Breast epithelium (tissue), 4 donors: Measurements from ENCODE around the gene OR5T3. TPM values are rescaled to one million over a fixed set of nuclear protein-coding genes. Genes with fewer than 3 reads are reported as not detected.
"Not testable (repeated sequence)": the region's sequence is repeated elsewhere in the genome, so short reads cannot be mapped to it uniquely, and the experiment has no call there.

Experiments used
- DNase-seq, 2 donors: peaks; one replicate each; pipeline ENCODE4 v3.0.0-alpha.2; 2019; ENCODE audit warnings: low spot score in 2 of 2
- H3K27ac ChIP-seq, 2 donors: fragments of 200-600 bp; sonication (generic) in 1 of 2; one replicate each; pipeline ENCODE4 v1.5.1; 2016 to 2019; ENCODE audit warnings: mild to moderate bottlenecking in 1 of 2
- H3K27me3 ChIP-seq, 2 donors: fragments of 200-600 bp; sonication (generic) in 1 of 2; one replicate each; pipeline versions ENCODE4 v1.5.1 to v1.6.0; 2017 to 2019; ENCODE audit warnings: control low read depth in 1 of 2, mild to moderate bottlenecking in 1 of 2
- H3K36me3 ChIP-seq: fragments of 200-600 bp; one replicate; pipeline ENCODE4 v1.5.1; 2019
- H3K4me1 ChIP-seq, 2 donors: fragments of 200-600 bp; sonication (generic); one replicate each; pipeline ENCODE4 v1.5.1; 2016 to 2019; ENCODE audit warnings: control low read depth in 1 of 2
- H3K4me3 ChIP-seq, 3 donors: fragments of 200-600 bp; sonication (generic); 1 replicate in 2 of 3; 2 replicates in 1 of 3; pipeline ENCODE4 v1.5.1; 2016 to 2019; ENCODE audit warnings: mild to moderate bottlenecking in 3 of 3, moderate library complexity in 2 of 3
- H3K9me3 ChIP-seq, 2 donors: fragments of 200-600 bp; sonication (generic) in 1 of 2; one replicate each; pipeline ENCODE4 v1.5.1; 2016 to 2019; ENCODE audit warnings: control low read depth in 1 of 2
- POLR2A ChIP-seq: fragments of 450-650 bp; IDR thresholded peaks from one replicate; pipeline ENCODE4 v1.6.1; 2016; ENCODE audit warnings: antibody characterized with exemption, mild to moderate bottlenecking, moderate library complexity
- POLR2AphosphoS5 ChIP-seq, 3 donors: sonication (generic); formaldehyde crosslinking; IDR thresholded peaks; one replicate each; pipeline ENCODE4 v1.6.1; 2017; ENCODE audit warnings: antibody characterized with exemption in 3 of 3
- intact Hi-C: fragments of 100-400 bp; cut with DNase I; formaldehyde crosslinking; loops from one replicate; pipeline ENCODE4 v1.15.1; 2023; ENCODE audit warnings: low total_unique reads
- total RNA-seq, 3 donors: library from RNA; depleted of rRNA; stranded (reverse); fragments of >200 nt; gene quantifications; one replicate each; pipeline ENCODE4 v1.1.0, GENCODE V29; 2016
- TF ChIP-seq, protein P1 (sequence below), 3 donors: fragments of 450-650 bp; IDR thresholded peaks; one replicate each; pipeline ENCODE4 v1.5.1; 2016 to 2017; ENCODE audit warnings: antibody characterized with exemption in 3 of 3, mild to moderate bottlenecking in 3 of 3, moderate library complexity in 3 of 3

OR5T3 gene
- not detected for total RNA-seq

DNA sequence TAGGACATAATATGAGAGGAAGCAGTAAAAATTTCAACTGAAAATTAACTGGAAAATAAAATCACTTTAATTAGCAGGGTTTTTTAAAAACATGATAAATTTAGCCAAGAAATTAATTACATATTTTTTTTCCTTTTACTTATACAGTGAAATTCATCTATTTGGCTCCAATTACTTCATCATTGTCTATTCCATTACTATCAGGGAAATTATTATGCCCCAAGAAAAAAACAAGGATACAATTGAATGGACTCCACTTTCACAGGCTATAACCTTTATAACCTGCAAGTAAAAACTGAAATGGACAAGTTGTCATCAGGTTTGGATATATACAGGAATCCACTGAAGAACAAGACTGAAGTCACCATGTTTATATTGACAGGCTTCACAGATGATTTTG, at the start of gene OR5T3:
Gene OR5T3 (plus strand): TSS at position 301 of the 400 bp plus-strand sequence. CDS start 0 bp downstream, at position 301.
- Histone ChIP-seq H3K9me3 (peaks cover 0 to under 1% of the 10 kb centered on the region in 2 donors), H3K4me1 (no peaks in the 10 kb centered on the region), H3K27ac (no peak within 1 kb of the TSS), H3K4me3 (no peak within 1 kb of the TSS), H3K27me3 (no peaks in the 10 kb centered on the region), H3K36me3 (no peaks in the 10 kb centered on the region)
- DNase-seq, result no peak
- intact Hi-C loops, result no loop called here
- TF ChIP-seq, protein P1, sequence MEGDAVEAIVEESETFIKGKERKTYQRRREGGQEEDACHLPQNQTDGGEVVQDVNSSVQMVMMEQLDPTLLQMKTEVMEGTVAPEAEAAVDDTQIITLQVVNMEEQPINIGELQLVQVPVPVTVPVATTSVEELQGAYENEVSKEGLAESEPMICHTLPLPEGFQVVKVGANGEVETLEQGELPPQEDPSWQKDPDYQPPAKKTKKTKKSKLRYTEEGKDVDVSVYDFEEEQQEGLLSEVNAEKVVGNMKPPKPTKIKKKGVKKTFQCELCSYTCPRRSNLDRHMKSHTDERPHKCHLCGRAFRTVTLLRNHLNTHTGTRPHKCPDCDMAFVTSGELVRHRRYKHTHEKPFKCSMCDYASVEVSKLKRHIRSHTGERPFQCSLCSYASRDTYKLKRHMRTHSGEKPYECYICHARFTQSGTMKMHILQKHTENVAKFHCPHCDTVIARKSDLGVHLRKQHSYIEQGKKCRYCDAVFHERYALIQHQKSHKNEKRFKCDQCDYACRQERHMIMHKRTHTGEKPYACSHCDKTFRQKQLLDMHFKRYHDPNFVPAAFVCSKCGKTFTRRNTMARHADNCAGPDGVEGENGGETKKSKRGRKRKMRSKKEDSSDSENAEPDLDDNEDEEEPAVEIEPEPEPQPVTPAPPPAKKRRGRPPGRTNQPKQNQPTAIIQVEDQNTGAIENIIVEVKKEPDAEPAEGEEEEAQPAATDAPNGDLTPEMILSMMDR (IDR thresholded peaks at IDR 0.05), result no peak
- TF ChIP-seq POLR2AphosphoS5 (IDR thresholded peaks at IDR 0.05) (no peak), POLR2A (no peak)

DNA sequence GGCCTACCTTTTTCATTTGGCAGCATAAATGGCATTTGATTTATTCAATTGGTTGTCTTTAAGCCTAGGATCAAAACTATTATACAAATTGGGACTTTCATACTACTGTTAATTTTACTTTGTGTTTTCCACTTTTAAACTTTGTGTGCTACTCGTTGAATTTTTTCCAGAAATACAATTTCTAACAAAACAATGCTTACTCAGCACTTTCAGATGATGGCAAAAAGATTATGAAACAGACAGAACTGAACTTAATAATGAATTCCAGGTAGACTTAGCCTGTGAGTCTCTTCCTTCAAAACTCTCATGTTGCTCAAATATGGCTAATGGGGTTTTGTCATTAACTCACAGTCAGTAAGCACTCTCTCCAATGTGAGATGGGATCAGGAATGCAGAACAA, 44.3 kb upstream of the OR5T3 start:
- TF ChIP-seq, protein P1 (IDR thresholded peaks at IDR 0.05), result no peak
- TF ChIP-seq POLR2A, result no peak
- no peak for TF ChIP-seq POLR2AphosphoS5 (IDR thresholded peaks at IDR 0.05)
- no peaks in the 10 kb centered on the region for H3K36me3 ChIP-seq
- no peaks in the 10 kb centered on the region for H3K27me3 ChIP-seq
- DNase-seq, result no peak
- H3K4me1 ChIP-seq, result no peaks in the 10 kb centered on the region
- intact Hi-C loops, result no loop called here
- H3K4me3 ChIP-seq, result no peak overlapping the region
- H3K9me3 ChIP-seq, result no peaks in the 10 kb centered on the region
- H3K27ac ChIP-seq, result no peak overlapping the region

DNA sequence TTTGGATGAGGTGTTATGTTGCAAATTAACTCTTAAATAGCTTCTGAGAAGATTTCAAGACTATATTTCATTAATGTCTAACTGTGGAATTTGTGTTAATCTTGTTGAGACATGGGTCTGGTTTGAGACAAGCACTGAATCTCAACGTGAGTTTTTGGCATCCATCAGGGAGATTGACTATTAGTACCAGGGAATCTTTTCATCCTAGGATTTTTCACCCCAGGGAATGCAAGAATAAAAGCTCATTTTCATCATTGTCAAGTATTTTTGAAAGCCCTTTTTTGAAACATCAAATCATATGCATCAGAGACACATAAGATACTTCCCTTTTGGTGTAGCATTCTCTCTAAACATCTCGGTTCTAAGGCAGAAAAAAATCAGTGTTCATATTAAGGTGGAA, 37.5 kb upstream of the OR5T3 start:
- Histone ChIP-seq H3K4me1 (no peaks in the 10 kb centered on the region), H3K9me3 (peaks cover 0 to 18% of the 10 kb centered on the region in 2 donors), H3K27ac (no peak overlapping the region), H3K36me3 (no peaks in the 10 kb centered on the region), H3K4me3 (no peak overlapping the region), H3K27me3 (no peaks in the 10 kb centered on the region)
- TF ChIP-seq POLR2AphosphoS5 (IDR thresholded peaks at IDR 0.05) (no peak), POLR2A (no peak)
- TF ChIP-seq, protein P1 (IDR thresholded peaks at IDR 0.05), result no peak
- no peak for DNase-seq
- intact Hi-C loops, result no loop called here

DNA sequence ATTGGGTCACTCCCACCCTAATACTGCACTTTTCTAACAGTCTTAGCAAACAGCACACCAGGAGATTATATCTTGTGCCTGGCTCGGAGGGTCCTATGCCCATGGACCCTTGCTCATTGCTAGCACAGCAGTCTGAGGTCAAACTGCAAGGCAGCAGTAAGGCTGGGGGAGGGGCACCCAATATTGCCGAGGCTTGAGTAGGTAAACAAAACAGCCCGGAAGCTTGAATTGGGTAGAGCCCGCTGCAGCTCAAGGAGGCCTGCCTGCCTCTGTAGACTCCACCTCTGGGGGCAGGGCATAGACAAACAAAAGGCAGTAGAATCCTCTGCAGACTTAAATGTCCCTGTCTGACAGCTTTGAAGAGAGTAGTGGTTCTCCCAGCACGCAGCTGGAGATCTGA, 32.3 kb upstream of the OR5T3 start:
- intact Hi-C loops, H3K36me3 ChIP-seq, DNase-seq, H3K27me3 ChIP-seq, H3K4me1 ChIP-seq, H3K27ac ChIP-seq, H3K4me3 ChIP-seq: not testable (repeated sequence)
- H3K9me3 ChIP-seq, result peaks cover 0 to 27% of the 10 kb centered on the region in 2 donors

DNA sequence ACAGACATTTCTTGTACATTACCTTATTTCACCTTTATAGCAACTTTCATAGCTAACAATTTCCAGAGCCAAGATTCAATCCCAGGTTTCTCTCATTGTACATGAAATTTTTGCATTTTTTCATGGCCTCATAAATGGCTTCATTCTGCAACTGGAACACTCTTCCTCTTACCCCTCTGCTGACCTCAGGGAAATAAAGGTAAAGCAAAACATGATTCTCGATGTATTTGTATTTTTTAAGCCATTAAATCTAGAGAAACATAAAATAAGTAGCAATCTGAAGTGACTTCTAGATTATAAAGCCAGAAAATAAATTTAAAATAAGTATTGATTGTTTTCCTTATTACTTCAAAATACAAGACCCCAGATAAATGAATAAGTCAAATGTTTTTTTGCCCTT, 17.9 kb upstream of the OR5T3 start, which contains the start of gene OR5T2:
Gene OR5T2 (minus strand): TSS at position 101 of the 400 bp plus-strand sequence. CDS start 1,193 bp downstream, outside the sequence.
- intact Hi-C loops, result no loop called here
- H3K4me3 ChIP-seq, result no peak within 1 kb of the TSS
- no peak within 1 kb of the TSS for H3K27ac ChIP-seq
- TF ChIP-seq, protein P1 (IDR thresholded peaks at IDR 0.05), result no peak
- TF ChIP-seq POLR2A, result no peak
- no peak for TF ChIP-seq POLR2AphosphoS5 (IDR thresholded peaks at IDR 0.05)
- no peaks in the 10 kb centered on the region for H3K4me1 ChIP-seq
- H3K36me3 ChIP-seq, result no peaks in the 10 kb centered on the region
- no peaks in the 10 kb centered on the region for H3K27me3 ChIP-seq
- H3K9me3 ChIP-seq, result no peaks in the 10 kb centered on the region
- DNase-seq, result no peak

DNA sequence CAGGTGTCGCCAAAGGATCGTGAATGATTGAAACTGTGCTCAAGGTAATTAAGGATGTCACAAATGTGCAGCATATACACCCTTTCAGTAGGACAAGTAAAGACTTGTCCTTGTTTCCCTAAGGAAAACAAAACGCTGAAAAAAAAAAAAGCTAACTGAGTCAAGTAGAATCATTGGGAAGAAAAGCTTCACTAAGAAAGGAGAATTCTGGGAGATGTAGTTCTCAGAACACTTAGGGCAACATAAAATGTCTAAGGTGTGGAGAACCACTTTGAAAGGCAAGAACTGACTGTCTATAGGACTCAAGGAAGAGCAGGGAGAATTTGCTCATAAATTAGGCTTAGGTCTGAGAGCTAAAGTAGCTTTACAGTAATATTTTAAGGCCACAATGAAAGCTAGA, 19.0 kb downstream of the OR5T3 start:
- intact Hi-C loops, result no loop called here
- no peaks in the 10 kb centered on the region for H3K27me3 ChIP-seq
- DNase-seq, result no peak
- H3K36me3 ChIP-seq, result no peaks in the 10 kb centered on the region
- no peak overlapping the region for H3K27ac ChIP-seq
- no peaks in the 10 kb centered on the region for H3K4me1 ChIP-seq
- H3K9me3 ChIP-seq, result peaks cover 0 to 4% of the 10 kb centered on the region in 2 donors
- no peak overlapping the region for H3K4me3 ChIP-seq
- no peak for TF ChIP-seq POLR2A
- TF ChIP-seq POLR2AphosphoS5 (IDR thresholded peaks at IDR 0.05), result no peak
- TF ChIP-seq, protein P1 (IDR thresholded peaks at IDR 0.05), result no peak
